ENCODE data around the gene MAGEA2B. TPM values are rescaled to one million over a fixed set of nuclear protein-coding genes. Genes with fewer than 3 reads are reported as not detected.
A peak's percentile ranks its signal among the peaks of the same experiment; 100 is the strongest.
"Not testable (repeated sequence)": the region's sequence is repeated elsewhere in the genome, so short reads cannot be mapped to it uniquely, and the experiment has no call there.

MAGEA2B gene
- total RNA-seq, 2 donors from 2014 or later: not detected

DNA sequence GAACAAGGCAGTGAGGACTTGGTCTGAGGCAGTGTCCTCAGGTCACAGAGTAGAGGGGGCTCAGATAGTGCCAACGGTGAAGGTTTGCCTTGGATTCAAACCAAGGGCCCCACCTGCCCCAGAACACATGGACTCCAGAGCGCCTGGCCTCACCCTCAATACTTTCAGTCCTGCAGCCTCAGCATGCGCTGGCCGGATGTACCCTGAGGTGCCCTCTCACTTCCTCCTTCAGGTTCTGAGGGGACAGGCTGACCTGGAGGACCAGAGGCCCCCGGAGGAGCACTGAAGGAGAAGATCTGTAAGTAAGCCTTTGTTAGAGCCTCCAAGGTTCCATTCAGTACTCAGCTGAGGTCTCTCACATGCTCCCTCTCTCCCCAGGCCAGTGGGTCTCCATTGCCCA is 14.0 kb upstream of the MAGEA2B start:
- not testable (repeated sequence) for H3K36me3 ChIP-seq (ENCODE audit: control insufficient read depth, insufficient read depth, low read length); H3K4me1 Mint-ChIP-seq; H3K27ac Mint-ChIP-seq; H3K9ac ChIP-seq (ENCODE audit: extremely low read depth, low read length, poor library complexity, severe bottlenecking); H3K36me3 Mint-ChIP-seq (ENCODE audit: low read depth); H3K4me1 ChIP-seq (ENCODE audit: control insufficient read depth, insufficient read depth, low read length); H3K27me3 ChIP-seq (ENCODE audit: control insufficient read depth, insufficient read depth, low read length, poor library complexity, severe bottlenecking); H3K27ac ChIP-seq (ENCODE audit: low read depth, low read length); H3K27me3 Mint-ChIP-seq (ENCODE audit: insufficient read depth); H3K4me3 Mint-ChIP-seq; H3K9me3 ChIP-seq (ENCODE audit: control insufficient read depth, low read length); H3K4me3 ChIP-seq (ENCODE audit: low read length)
- peaks cover 12% of the 10 kb centered on the region for H3K9me3 Mint-ChIP-seq
- WGBS, 2 experiments (ENCODE audit: insufficient coverage in 1 of 2, insufficient read length in 1 of 2): 88% methylated on average over 3 of the region's 5 CpGs; no CpG with 5 or more reads in 1 of the 2 experiments
- peak; percentile 7 for DNase-seq

DNA sequence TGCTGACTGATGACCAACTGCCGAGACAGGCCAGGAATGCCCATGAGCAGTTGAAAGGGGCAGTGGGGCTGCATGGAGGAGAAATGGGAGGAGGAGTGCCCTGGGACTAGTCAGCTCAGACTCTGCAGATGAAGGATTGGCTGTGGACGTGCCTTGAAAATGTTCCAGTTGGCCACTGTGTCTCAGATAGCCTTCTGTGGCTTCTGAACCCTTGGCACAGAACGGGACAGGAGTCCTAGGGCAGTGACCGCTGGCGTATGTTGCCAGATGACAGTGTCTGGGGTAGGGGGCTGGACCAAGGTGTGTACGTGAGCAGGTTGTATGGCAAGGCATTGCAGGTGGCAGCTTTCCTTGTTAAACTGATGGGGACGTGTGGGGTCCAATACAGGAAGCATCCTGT is 7.9 kb upstream of the MAGEA2B start:
- not testable (repeated sequence) for DNase-seq

DNA sequence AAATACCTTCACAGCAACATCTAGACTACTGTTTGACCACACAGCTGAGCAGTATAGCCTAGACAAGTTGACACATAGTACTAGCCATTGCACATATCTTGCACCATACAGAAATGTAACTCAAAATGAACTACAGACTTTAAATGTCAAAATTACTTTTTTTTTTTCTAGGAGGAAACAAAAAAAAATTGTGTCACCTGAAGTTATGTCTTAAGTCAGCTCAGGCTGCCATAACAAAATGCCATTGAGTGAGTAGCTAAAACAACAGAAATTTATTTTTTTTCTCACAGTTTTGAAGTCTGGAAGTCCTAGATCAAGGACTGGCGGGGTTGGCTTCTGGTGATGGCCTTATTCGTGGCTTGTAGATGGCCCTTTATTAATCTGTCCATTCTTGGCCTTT is 5.3 kb upstream of the MAGEA2B start, which contains the start of gene CSAG2:
CSAG2 (minus strand) TSS at position 101 of the 400 bp plus-strand sequence. CDS start 161 bp downstream, outside the sequence.
- not testable (repeated sequence) for H3K9ac ChIP-seq (ENCODE audit: extremely low read depth, low read length, poor library complexity, severe bottlenecking); H3K27ac Mint-ChIP-seq; H3K4me3 ChIP-seq (ENCODE audit: low read length); H3K27me3 Mint-ChIP-seq (ENCODE audit: insufficient read depth); H3K4me1 ChIP-seq (ENCODE audit: control insufficient read depth, insufficient read depth, low read length); H3K27me3 ChIP-seq (ENCODE audit: control insufficient read depth, insufficient read depth, low read length, poor library complexity, severe bottlenecking); H3K9me3 Mint-ChIP-seq; H3K36me3 Mint-ChIP-seq (ENCODE audit: low read depth); DNase-seq; H3K9me3 ChIP-seq (ENCODE audit: control insufficient read depth, low read length); H3K4me3 Mint-ChIP-seq; H3K27ac ChIP-seq (ENCODE audit: low read depth, low read length); H3K4me1 Mint-ChIP-seq; H3K36me3 ChIP-seq (ENCODE audit: control insufficient read depth, insufficient read depth, low read length)
- no CpG with 5 or more reads among the region's 2 CpGs for WGBS, 2 experiments (ENCODE audit: insufficient coverage in 1 of 2, insufficient read length in 1 of 2)

More for the DNA sequence above, 7.9 kb upstream of the MAGEA2B start:
- H3K4me1 Mint-ChIP-seq; H3K4me3 Mint-ChIP-seq; H3K36me3 Mint-ChIP-seq (ENCODE audit: low read depth); H3K36me3 ChIP-seq (ENCODE audit: control insufficient read depth, insufficient read depth, low read length); H3K27ac Mint-ChIP-seq; H3K9me3 ChIP-seq (ENCODE audit: control insufficient read depth, low read length); H3K4me3 ChIP-seq (ENCODE audit: low read length); H3K4me1 ChIP-seq (ENCODE audit: control insufficient read depth, insufficient read depth, low read length); H3K27me3 Mint-ChIP-seq (ENCODE audit: insufficient read depth); H3K27ac ChIP-seq (ENCODE audit: low read depth, low read length); H3K27me3 ChIP-seq (ENCODE audit: control insufficient read depth, insufficient read depth, low read length, poor library complexity, severe bottlenecking); H3K9ac ChIP-seq (ENCODE audit: extremely low read depth, low read length, poor library complexity, severe bottlenecking); H3K9me3 Mint-ChIP-seq: not testable (repeated sequence)
- 92 to 100% methylated on average over 1 to 2 of the region's 7 CpGs for WGBS, 2 experiments (ENCODE audit: insufficient coverage in 1 of 2, insufficient read length in 1 of 2)

- H3K4me3 Mint-ChIP-seq; H3K36me3 Mint-ChIP-seq (ENCODE audit: low read depth): not testable (repeated sequence)
- no CpG with 5 or more reads among the region's 5 CpGs for WGBS, 2 experiments (ENCODE audit: insufficient coverage in 1 of 2, insufficient read length in 1 of 2)
Observed at GRCh38 chrX:152713195-152713594, 1.2 kb upstream of the MAGEA2B start.

GRCh38 chrX:152725409-152725808 is 11.0 kb downstream of the MAGEA2B start:
- Histone ChIP-seq H3K27me3 (ENCODE audit: control insufficient read depth, insufficient read depth, low read length, poor library complexity, severe bottlenecking) (no peaks in the 10 kb centered on the region), H3K4me3 (ENCODE audit: low read length) (no peak overlapping the region), H3K27ac (ENCODE audit: low read depth, low read length) (no peak overlapping the region), H3K9ac (ENCODE audit: extremely low read depth, low read length, poor library complexity, severe bottlenecking) (no peak overlapping the region), H3K9me3 (ENCODE audit: control insufficient read depth, low read length) (no peaks in the 10 kb centered on the region), H3K4me1 (ENCODE audit: control insufficient read depth, insufficient read depth, low read length) (no peaks in the 10 kb centered on the region), H3K36me3 (ENCODE audit: control insufficient read depth, insufficient read depth, low read length) (no peaks in the 10 kb centered on the region)
- Mint-ChIP-seq H3K4me1 (no peaks in the 10 kb centered on the region), H3K27ac (no peak overlapping the region), H3K36me3 (ENCODE audit: low read depth) (no peaks in the 10 kb centered on the region), H3K27me3 (ENCODE audit: insufficient read depth) (no peaks in the 10 kb centered on the region), H3K4me3 (no peak overlapping the region), H3K9me3 (peaks cover 32% of the 10 kb centered on the region)
- no peak for TF ChIP-seq CTCF (conservative IDR thresholded peaks at IDR 0.05)
- peak; percentile 53 for DNase-seq
- WGBS, 2 experiments (ENCODE audit: insufficient coverage in 1 of 2, insufficient read length in 1 of 2): 75% methylated on average over 7 of the region's 7 CpGs; no CpG with 5 or more reads in 1 of the 2 experiments

More at GRCh38 chrX:152713195-152713594, 1.2 kb upstream of the MAGEA2B start:
- H3K27me3 ChIP-seq (ENCODE audit: control insufficient read depth, insufficient read depth, low read length, poor library complexity, severe bottlenecking); H3K9me3 Mint-ChIP-seq; H3K36me3 ChIP-seq (ENCODE audit: control insufficient read depth, insufficient read depth, low read length); H3K4me1 ChIP-seq (ENCODE audit: control insufficient read depth, insufficient read depth, low read length); H3K4me1 Mint-ChIP-seq; H3K27ac Mint-ChIP-seq; H3K27me3 Mint-ChIP-seq (ENCODE audit: insufficient read depth); DNase-seq; H3K4me3 ChIP-seq (ENCODE audit: low read length); H3K9ac ChIP-seq (ENCODE audit: extremely low read depth, low read length, poor library complexity, severe bottlenecking); H3K27ac ChIP-seq (ENCODE audit: low read depth, low read length); H3K9me3 ChIP-seq (ENCODE audit: control insufficient read depth, low read length): not testable (repeated sequence)

All from endodermal cell (in vitro differentiated cells).